Pancreas (tissue), 10 donors: Measurements from ENCODE around the gene KIFC3. TPM values are rescaled to one million over a fixed set of nuclear protein-coding genes. Genes with fewer than 3 reads are reported as not detected.

Experiments used
- ATAC-seq, 4 donors: fragments of 200-7000 bp; cut with Tn5 transposase; one replicate each; pipeline versions ENCODE4 v1.8.0 to v1.9.1; 2020; ENCODE audit warnings: mild to moderate bottlenecking in 4 of 4, moderate library complexity in 4 of 4
- DNase-seq, 6 donors: peaks; one replicate each; pipeline ENCODE4 v3.0.0-alpha.2; 2020
- FAIRE-seq: peaks from 2 replicates; lab custom pipeline; 2012; peaks lifted over from hg19 to GRCh38; lab: Jason Lieb, UNC
- H3K27ac ChIP-seq, 4 donors: fragments of 200-600 bp; sonication (generic); 1 replicate in 3 of 4; 2 replicates in 1 of 4; pipeline versions ENCODE4 v1.5.0 to v1.8.0; 2020
- H3K27me3 ChIP-seq, 4 donors: fragments of 200-600 bp; one replicate each; pipeline ENCODE4 v1.8.0; 2021
- H3K36me3 ChIP-seq, 3 donors: fragments of 200-600 bp; sonication (generic) in 1 of 3; one replicate each; pipeline versions ENCODE4 v1.5.0 to v1.8.0; 2020 to 2021
- H3K4me1 ChIP-seq, 3 donors: fragments of 200-600 bp; one replicate each; pipeline ENCODE4 v1.8.0; 2021
- H3K4me3 ChIP-seq, 4 donors: fragments of 200-600 bp; sonication (generic) in 2 of 4; one replicate each; pipeline versions ENCODE4 v1.5.0 to v1.8.0; 2020 to 2021
- H3K9me3 ChIP-seq, 4 donors: fragments of 200-600 bp; one replicate each; pipeline ENCODE4 v1.8.0; 2021
- CTCF ChIP-seq, 4 donors: fragments of 200-600 bp; sonication (generic) in 3 of 4; IDR thresholded peaks; one replicate each; pipeline versions ENCODE4 v1.5.0 to v1.8.0; 2021; ENCODE audit warnings: antibody characterized with exemption in 4 of 4
- WGBS, 2 donors: extraction: QIAGEN DNeasy Blood & Tissue Kit; methylation state at CpG; one replicate each; pipeline ENCODE4 v1.1.7; 2013; 5-methylcytosine and 5-hydroxymethylcytosine counted together
- intact Hi-C, 3 donors: fragments of 100-400 bp; cut with DNase I; formaldehyde crosslinking; loops; one replicate each; pipeline versions ENCODE4 v1.11.1 to v1.14.2; 2022
- polyA plus RNA-seq, 2 donors: library from polyadenylated mRNA; stranded (reverse); fragments of 200-250 nt; gene quantifications; one replicate each; pipeline ENCODE4 v1.2.3, GENCODE V29; 2013
- total RNA-seq, 6 donors: library from RNA; stranded (reverse); fragmentation: NEBNext Ultra II Directional in 4 of 6; extraction: Animal tissue kit (Norgen Biotek cat#: 25700) in 4 of 6; gene quantifications; one replicate each; pipeline versions ENCODE4 v1.2.1 to v1.2.4, GENCODE V29; 2021 to 2023
- donor health status: healthy with polysubstance abuse.
- donor health status: DM: no; HTN: no; CAD: no; lungs with moderate emphysema.
- donor health status: DM: no; HTN: no; CAD: no.
- donor health status: control.
- donor health status: control.
- donor health status: Bipolar disorder and iron deficiency.
- donor health status: DM: yes; HTN: yes; CAD: no.
- donor health status: DM: no; HTN: no; CAD: no.
- donor health status: DM: no; HTN: no; CAD: no.
- donor health status: DM: yes; HTN: yes; CAD: no.

The KIFC3 gene
- total and polyA plus RNA-seq, 8 donors = 33.8 to 284 (median 61.1) TPM

GRCh38 chr16:57824888-57825287, 22.6 kb upstream of the KIFC3 start:
- ATAC-seq (peak in 2 of 4 donors; percentile 9 to 11), DNase-seq (peak in 1 of 6 donors; percentile 44), FAIRE-seq (no peak)
- 57 to 65% methylated on average over 2 of the region's 2 CpGs for WGBS, 2 donors
- no peak for TF ChIP-seq CTCF (IDR thresholded peaks at IDR 0.05)
- no peaks in the 10 kb centered on the region for H3K27me3 ChIP-seq
- no peaks in the 10 kb centered on the region for H3K9me3 ChIP-seq
- no peaks in the 10 kb centered on the region for H3K36me3 ChIP-seq
- no peak overlapping the region for H3K27ac ChIP-seq
- intact Hi-C loops = no loop called here
- H3K4me1 ChIP-seq = peaks cover 29 to 65% (median 29%) of the 10 kb centered on the region in 3 donors
- no peak overlapping the region for H3K4me3 ChIP-seq

- Histone ChIP-seq H3K27me3 (no peaks in the 10 kb centered on the region), H3K4me3 (no peak overlapping the region), H3K9me3 (no peaks in the 10 kb centered on the region), H3K36me3 (no peaks in the 10 kb centered on the region), H3K4me1 (peaks cover 22 to 60% (median 29%) of the 10 kb centered on the region in 3 donors), H3K27ac (no peak overlapping the region)
- DNase-seq (peak in 2 of 6 donors; percentile 25 to 56), FAIRE-seq (no peak), ATAC-seq (no peak)
- WGBS, 2 donors = 47 to 61% methylated on average over 5 of the region's 5 CpGs
- no peak for TF ChIP-seq CTCF (IDR thresholded peaks at IDR 0.05)
- intact Hi-C loops = no loop called here
These were observed 21.5 kb upstream of the KIFC3 start for GRCh38 chr16:57823836-57824235.

GRCh38 chr16:57822856-57823255, 20.6 kb upstream of the KIFC3 start:
- FAIRE-seq = no peak
- H3K27me3 ChIP-seq = no peaks in the 10 kb centered on the region
- TF ChIP-seq CTCF (IDR thresholded peaks at IDR 0.05) = no peak
- no peak overlapping the region for H3K4me3 ChIP-seq
- no peaks in the 10 kb centered on the region for H3K36me3 ChIP-seq
- ATAC-seq = no peak
- WGBS, 2 donors = 10 to 12% methylated on average over 2 of the region's 2 CpGs
- H3K27ac ChIP-seq = no peak overlapping the region
- intact Hi-C loops = no loop called here
- no peaks in the 10 kb centered on the region for H3K9me3 ChIP-seq
- peaks cover 15 to 61% (median 36%) of the 10 kb centered on the region in 3 donors for H3K4me1 ChIP-seq
- no peak for DNase-seq

DNA sequence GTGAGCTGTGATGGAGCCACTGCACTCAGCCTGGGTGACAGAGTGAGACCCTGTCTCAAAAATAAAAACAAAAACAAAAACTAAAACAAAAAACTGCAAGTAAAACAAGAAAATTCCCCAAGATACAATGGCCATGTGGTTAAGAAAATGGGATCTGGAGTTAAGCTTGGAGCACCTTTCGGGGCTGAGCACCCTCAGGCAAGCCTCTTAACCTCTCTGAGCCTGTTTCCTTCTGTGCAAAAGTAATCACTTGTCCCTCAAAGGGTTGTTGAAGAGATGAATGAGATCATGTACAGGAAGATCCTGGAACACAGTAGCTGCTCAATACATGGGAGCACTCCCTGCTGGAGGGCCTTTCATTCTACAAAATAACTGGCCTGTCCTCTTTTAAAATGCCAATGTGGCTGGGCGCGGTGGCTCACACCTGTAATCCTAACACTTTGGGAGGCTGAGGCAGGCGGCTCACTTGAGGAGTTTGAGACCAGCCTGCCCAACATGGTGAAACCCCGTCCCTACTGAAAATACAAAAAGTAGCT, 19.8 kb upstream of the KIFC3 start:
- intact Hi-C loops = no loop called here
- WGBS, 2 donors = 91 to 99% methylated on average over 5 of the region's 5 CpGs
- ATAC-seq (no peak), DNase-seq (peak in 1 of 6 donors; percentile 6), FAIRE-seq (no peak)
- Histone ChIP-seq H3K4me3 (no peak overlapping the region), H3K36me3 (no peaks in the 10 kb centered on the region), H3K4me1 (peaks cover 10 to 64% (median 29%) of the 10 kb centered on the region in 3 donors), H3K9me3 (no peaks in the 10 kb centered on the region), H3K27me3 (no peaks in the 10 kb centered on the region), H3K27ac (peak overlapping the region in 1 of 4 donors; percentile 31)
- TF ChIP-seq CTCF (IDR thresholded peaks at IDR 0.05) = no peak
